Fibroblast of lung (primary cell): ENCODE results near the gene NEK5. TPM values are rescaled to one million over a fixed set of nuclear protein-coding genes. Genes with fewer than 3 reads are reported as not detected.
A peak's percentile ranks its signal among the peaks of the same experiment; 100 is the strongest.

Experiments used
- DNase-seq, 2 donors: peaks; one replicate each; pipeline versions ENCODE4 v3.0.0 to v3.0.0-alpha.2; 2010; ENCODE audit warnings: low read depth in 2 of 2
- H2AFZ ChIP-seq: 2 replicates; pipeline ENCODE4 v1.5.1; 2012; ENCODE audit warnings: low read length, control low read depth, inconsistent platforms
- H3K27ac ChIP-seq: 2 replicates; pipeline ENCODE4 v1.5.1; 2011; ENCODE audit warnings: low read length, control low read depth; ENCODE audit not compliant: insufficient read depth
- H3K27me3 ChIP-seq: 2 replicates; pipeline ENCODE4 v1.5.1; 2011; ENCODE audit warnings: mild to moderate bottlenecking, low read length; ENCODE audit not compliant: control insufficient read depth, insufficient read depth
- H3K36me3 ChIP-seq: 2 replicates; pipeline ENCODE4 v1.5.1; 2011; ENCODE audit warnings: low read length; ENCODE audit not compliant: control insufficient read depth, insufficient read depth
- H3K4me1 ChIP-seq: 2 replicates; pipeline ENCODE4 v1.5.1; 2011; ENCODE audit warnings: low read length; ENCODE audit not compliant: control insufficient read depth, insufficient read depth; ENCODE audit errors: extremely low read depth
- H3K4me2 ChIP-seq: 2 replicates; pipeline ENCODE4 v1.5.1; 2011; ENCODE audit warnings: low read length, control low read depth; ENCODE audit not compliant: insufficient read depth; ENCODE audit errors: extremely low read depth
- H3K4me3 ChIP-seq, 4 experiments: fragments of 200-600 bp in 1 of 4; sonication (generic) in 1 of 4; replicated peaks in 1 of 4; 2 replicates each; pipeline ENCODE4 v1.5.1; 2011 to 2016; ENCODE audit warnings: low read length in 4 of 4, low read depth in 3 of 4, mild to moderate bottlenecking in 3 of 4, control low read depth in 2 of 4, inconsistent platforms in 1 of 4, mixed read lengths in 1 of 4; ENCODE audit not compliant: insufficient read depth in 1 of 4; ENCODE audit errors: control extremely low read depth in 1 of 4
- H3K79me2 ChIP-seq: 2 replicates; pipeline ENCODE4 v1.5.1; 2012; ENCODE audit warnings: mild to moderate bottlenecking, low read length, inconsistent platforms; ENCODE audit not compliant: control insufficient read depth, insufficient read depth
- H3K9ac ChIP-seq: 2 replicates; pipeline ENCODE4 v1.5.1; 2011; ENCODE audit warnings: mild to moderate bottlenecking, low read length, control low read depth; ENCODE audit not compliant: insufficient read depth
- H3K9me3 ChIP-seq: 2 replicates; pipeline ENCODE4 v1.5.1; 2012; ENCODE audit warnings: low read depth, low read length; ENCODE audit not compliant: control insufficient read depth, insufficient read depth
- H4K20me1 ChIP-seq: 2 replicates; pipeline ENCODE4 v1.5.1; 2011; ENCODE audit warnings: low read length; ENCODE audit not compliant: control insufficient read depth, insufficient read depth; ENCODE audit errors: extremely low read depth
- EZH2 ChIP-seq: IDR thresholded peaks from 2 replicates; pipeline ENCODE4 v1.5.1; 2012; ENCODE audit warnings: low read length, control low read depth, mild to moderate bottlenecking; ENCODE audit errors: missing control alignments
- polyA plus RNA-seq, 2 donors: library from polyadenylated mRNA; depleted of rRNA in 1 of 2; stranded (reverse) in 1 of 2; unstranded in 1 of 2; fragments of >200 nt; gene quantifications; 2 replicates each; pipeline ENCODE4 v1.2.1, GENCODE V29; 2011 to 2012; ENCODE audit warnings: missing spikeins in 1 of 2
- total RNA-seq: library from RNA; depleted of rRNA; stranded (reverse); fragments of >200 nt; gene quantifications from 2 replicates; pipeline ENCODE4 v1.2.1, GENCODE V29; 2014
- TF ChIP-seq, protein P1 (sequence below), 2 donors: IDR thresholded peaks in 1 of 2; conservative IDR thresholded peaks in 1 of 2; 1 replicate in 1 of 2; 2 replicates in 1 of 2; pipeline ENCODE4 v1.5.1; 2011 to 2012; ENCODE audit warnings: low read length in 2 of 2, control low read depth in 1 of 2, inconsistent platforms in 1 of 2, low read depth in 1 of 2, mild to moderate bottlenecking in 1 of 2

NEK5 gene
- total and polyA plus RNA-seq, 2 donors (not counting 1 experiment from before 2014, with no cell fraction given): under 0.01 to 0.03 TPM

DNA sequence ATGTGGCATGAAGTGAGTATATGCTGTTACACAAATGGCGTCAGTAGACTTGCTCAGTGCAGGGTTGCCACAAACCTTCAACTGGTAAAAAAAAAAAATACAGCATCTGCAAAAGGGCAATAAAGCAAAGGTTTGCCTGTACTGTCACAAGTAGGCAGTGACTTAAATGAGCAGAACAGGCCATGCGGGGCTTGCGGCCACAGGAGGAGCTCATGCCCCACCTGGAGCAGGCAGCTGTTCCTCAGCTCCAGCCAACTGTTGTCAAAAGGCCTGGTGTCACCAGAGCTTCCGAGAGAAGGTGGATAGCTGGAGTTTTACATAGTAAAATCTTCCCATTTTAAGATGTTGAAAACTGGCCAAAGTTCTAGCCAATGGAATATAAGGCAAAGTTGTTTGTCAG is 125.3 kb downstream of the NEK5 start:
- no peak overlapping the region for H3K4me3 ChIP-seq
- H2AFZ ChIP-seq: no peak overlapping the region
- H3K4me2 ChIP-seq: no peak overlapping the region
- H3K4me1 ChIP-seq: no peaks in the 10 kb centered on the region
- no peaks in the 10 kb centered on the region for H3K79me2 ChIP-seq
- peaks cover 9% of the 10 kb centered on the region for H3K27me3 ChIP-seq
- no peak overlapping the region for H3K9ac ChIP-seq
- no peaks in the 10 kb centered on the region for H4K20me1 ChIP-seq
- no peaks in the 10 kb centered on the region for H3K9me3 ChIP-seq
- no peak for DNase-seq
- no peak overlapping the region for H3K27ac ChIP-seq
- TF ChIP-seq, protein P1, sequence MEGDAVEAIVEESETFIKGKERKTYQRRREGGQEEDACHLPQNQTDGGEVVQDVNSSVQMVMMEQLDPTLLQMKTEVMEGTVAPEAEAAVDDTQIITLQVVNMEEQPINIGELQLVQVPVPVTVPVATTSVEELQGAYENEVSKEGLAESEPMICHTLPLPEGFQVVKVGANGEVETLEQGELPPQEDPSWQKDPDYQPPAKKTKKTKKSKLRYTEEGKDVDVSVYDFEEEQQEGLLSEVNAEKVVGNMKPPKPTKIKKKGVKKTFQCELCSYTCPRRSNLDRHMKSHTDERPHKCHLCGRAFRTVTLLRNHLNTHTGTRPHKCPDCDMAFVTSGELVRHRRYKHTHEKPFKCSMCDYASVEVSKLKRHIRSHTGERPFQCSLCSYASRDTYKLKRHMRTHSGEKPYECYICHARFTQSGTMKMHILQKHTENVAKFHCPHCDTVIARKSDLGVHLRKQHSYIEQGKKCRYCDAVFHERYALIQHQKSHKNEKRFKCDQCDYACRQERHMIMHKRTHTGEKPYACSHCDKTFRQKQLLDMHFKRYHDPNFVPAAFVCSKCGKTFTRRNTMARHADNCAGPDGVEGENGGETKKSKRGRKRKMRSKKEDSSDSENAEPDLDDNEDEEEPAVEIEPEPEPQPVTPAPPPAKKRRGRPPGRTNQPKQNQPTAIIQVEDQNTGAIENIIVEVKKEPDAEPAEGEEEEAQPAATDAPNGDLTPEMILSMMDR (conservative IDR thresholded peaks at IDR 0.05 in 1 of 2, IDR thresholded peaks at IDR 0.05 in 1 of 2; ENCODE audit: low read depth in 1 of 2, low read length in 2 of 2): no peak
- TF ChIP-seq EZH2: no peak
- H3K36me3 ChIP-seq: no peaks in the 10 kb centered on the region

DNA sequence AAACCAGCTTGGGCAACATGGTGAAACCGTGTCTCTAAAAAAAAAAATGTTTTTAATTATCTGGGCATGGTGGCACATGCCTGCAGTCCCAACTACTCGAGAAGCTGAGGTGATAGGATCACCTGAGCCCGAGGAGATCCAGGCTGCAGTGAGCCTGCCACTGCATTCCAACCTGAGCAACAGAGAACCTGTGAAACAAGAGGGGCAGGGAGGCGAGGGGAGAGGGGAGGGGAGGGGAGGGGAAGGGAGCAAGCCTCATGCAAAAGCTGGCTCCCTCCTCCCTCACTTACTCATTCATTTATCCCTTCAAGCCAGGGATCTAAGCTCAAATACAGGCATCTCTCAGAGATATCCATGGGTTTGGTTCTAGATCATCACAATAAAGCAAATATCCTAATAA is 126.5 kb downstream of the NEK5 start:
- Histone ChIP-seq H3K9ac (no peak overlapping the region), H3K27ac (no peak overlapping the region), H3K4me3 (no peak overlapping the region), H4K20me1 (no peaks in the 10 kb centered on the region), H3K9me3 (no peaks in the 10 kb centered on the region), H3K27me3 (peaks cover 14% of the 10 kb centered on the region), H2AFZ (no peak overlapping the region), H3K79me2 (no peaks in the 10 kb centered on the region), H3K4me2 (no peak overlapping the region), H3K36me3 (no peaks in the 10 kb centered on the region), H3K4me1 (no peaks in the 10 kb centered on the region)
- DNase-seq: no peak
- TF ChIP-seq, protein P1 (conservative IDR thresholded peaks at IDR 0.05 in 1 of 2, IDR thresholded peaks at IDR 0.05 in 1 of 2; ENCODE audit: low read depth in 1 of 2, low read length in 2 of 2): no peak
- TF ChIP-seq EZH2: no peak

DNA sequence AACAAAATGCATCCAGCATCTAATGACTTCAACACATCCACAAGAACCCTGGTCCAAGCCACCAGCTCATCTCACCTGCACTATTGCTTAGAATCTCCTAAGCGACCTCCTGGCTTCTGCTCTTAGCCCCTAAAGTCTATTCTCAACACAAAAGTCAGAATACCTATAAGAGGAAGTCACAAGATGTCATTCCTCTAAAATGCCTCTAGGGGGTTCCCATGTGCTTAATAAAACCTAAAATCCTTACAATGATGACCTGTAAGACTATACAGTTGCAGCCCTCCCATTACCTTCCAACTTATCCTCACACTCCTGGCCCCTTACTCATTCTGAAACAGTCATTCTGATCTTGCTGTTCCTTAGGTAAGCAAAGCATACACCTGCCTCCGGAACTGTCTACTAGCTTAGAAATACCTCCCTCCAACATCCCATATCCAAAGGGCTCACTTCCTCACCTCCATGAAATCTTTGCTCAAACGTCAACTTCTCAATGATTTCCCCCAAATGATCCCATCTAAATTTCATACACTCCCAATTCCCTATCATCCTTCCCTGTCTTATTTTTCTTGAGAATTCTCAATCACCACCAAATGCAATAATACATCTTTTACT is 127.6 kb downstream of the NEK5 start:
- Histone ChIP-seq H3K9me3 (no peaks in the 10 kb centered on the region), H3K79me2 (no peaks in the 10 kb centered on the region)
- DNase-seq: peak; percentile 39 to 71

More for the DNA sequence above, 127.6 kb downstream of the NEK5 start:
- H3K4me3 ChIP-seq: no peak overlapping the region
- no peak for TF ChIP-seq EZH2
- TF ChIP-seq, protein P1 (conservative IDR thresholded peaks at IDR 0.05 in 1 of 2, IDR thresholded peaks at IDR 0.05 in 1 of 2; ENCODE audit: low read depth in 1 of 2, low read length in 2 of 2): peak; percentile 63 to 73
- H3K4me1 ChIP-seq: no peaks in the 10 kb centered on the region
- H3K4me2 ChIP-seq: no peak overlapping the region
- H2AFZ ChIP-seq: no peak overlapping the region
- H4K20me1 ChIP-seq: no peaks in the 10 kb centered on the region
- H3K36me3 ChIP-seq: no peaks in the 10 kb centered on the region
- no peak overlapping the region for H3K27ac ChIP-seq
- H3K9ac ChIP-seq: no peak overlapping the region
- H3K27me3 ChIP-seq: peaks cover 17% of the 10 kb centered on the region
